Heart right ventricle (tissue), 16 donors: ENCODE data around the gene RBM46. TPM values are rescaled to one million over a fixed set of nuclear protein-coding genes. Genes with fewer than 3 reads are reported as not detected.

Experiments
- ATAC-seq, 8 donors: fragments of 200-7000 bp; cut with Tn5 transposase; one replicate each; pipeline ENCODE4 v1.9.1; 2020; ENCODE audit warnings: mild to moderate bottlenecking in 8 of 8, moderate library complexity in 8 of 8, moderate number of reproducible peaks in 1 of 8
- DNase-seq, 2 donors: peaks; one replicate each; pipeline ENCODE4 v3.0.0-alpha.2; 2020
- H3K27ac ChIP-seq, 10 donors: fragments of 200-600 bp; sonication (generic) in 2 of 10; one replicate each; pipeline versions ENCODE4 v1.5.0 to v1.8.0; 2020 to 2022; ENCODE audit warnings: mild to moderate bottlenecking in 3 of 10
- H3K27me3 ChIP-seq, 7 donors: fragments of 200-600 bp; one replicate each; pipeline ENCODE4 v1.8.0; 2021 to 2022; ENCODE audit warnings: mild to moderate bottlenecking in 2 of 7
- H3K36me3 ChIP-seq, 9 donors: fragments of 200-600 bp; sonication (generic) in 1 of 9; one replicate each; pipeline versions ENCODE4 v1.5.0 to v1.8.0; 2020 to 2022; ENCODE audit warnings: mild to moderate bottlenecking in 2 of 9
- H3K4me1 ChIP-seq, 9 donors: fragments of 200-600 bp; sonication (generic) in 1 of 9; one replicate each; pipeline versions ENCODE4 v1.5.0 to v1.8.0; 2020 to 2022; ENCODE audit warnings: mild to moderate bottlenecking in 4 of 9
- H3K4me3 ChIP-seq, 10 donors: fragments of 200-600 bp; sonication (generic) in 2 of 10; one replicate each; pipeline versions ENCODE4 v1.5.0 to v1.8.0; 2020 to 2022; ENCODE audit warnings: mild to moderate bottlenecking in 7 of 10, moderate library complexity in 2 of 10
- H3K9me3 ChIP-seq, 11 donors: fragments of 200-600 bp in 10 of 11; sonication (generic) in 2 of 11; one replicate each; pipeline versions ENCODE4 v1.5.0 to v1.8.0; 2013 to 2022; ENCODE audit warnings: mild to moderate bottlenecking in 2 of 11, control low read depth in 1 of 11, moderate library complexity in 1 of 11
- WGBS, 2 donors: extraction: QIAGEN DNeasy Blood & Tissue Kit; methylation state at CpG; one replicate each; pipeline ENCODE4 v1.1.7; 2013; ENCODE audit warnings: inconsistent platforms in 1 of 2; 5-methylcytosine and 5-hydroxymethylcytosine counted together
- intact Hi-C, 10 donors: fragments of 100-400 bp; cut with DNase I; formaldehyde crosslinking; loops; one replicate each; pipeline versions ENCODE4 v1.11.1 to v1.14.2; 2022
- long read RNA-seq, 3 donors: library from polyadenylated mRNA; unstranded; transcript quantifications; one replicate each; pipeline ENCODE4 v2.0.0, GENCODE V29; 2020 to 2021
- polyA plus RNA-seq, 2 donors: library from polyadenylated mRNA; stranded (reverse); fragments of 200-250 nt; gene quantifications; one replicate each; pipeline ENCODE4 v1.2.3, GENCODE V29; 2013
- total RNA-seq, 10 donors: library from RNA; stranded (reverse); fragmentation: NEBNext Ultra II Directional in 3 of 10; extraction: Animal tissue kit (Norgen Biotek cat#: 25700) in 3 of 10; gene quantifications; one replicate each; pipeline versions ENCODE4 v1.2.1 to v1.2.4, GENCODE V29; 2021 to 2023
- TF ChIP-seq, protein P1 (sequence below), 9 donors: fragments of 200-600 bp; sonication (generic) in 2 of 9; IDR thresholded peaks; one replicate each; pipeline versions ENCODE4 v1.5.0 to v1.8.0; 2021 to 2022; ENCODE audit warnings: antibody characterized with exemption in 9 of 9, mild to moderate bottlenecking in 5 of 9, moderate library complexity in 1 of 9
- donor health status: Arrhythmogenic right ventricular cardiomyopathy.
- donor health status: ischemic (EF 13 %, LVEDD 7.1; RV severe dilation, severe dysfunction).
- donor health status: healthy with polysubstance abuse.
- donor health status: DM: no; HTN: yes; CAD: no.
- donor health status: DM: no; HTN: no; CAD: no.
- donor health status: ischemic (EF 25% LVEDD 6.9; RV normal size, moderate dysfunction).
- donor health status: ischemic (EF 25% LVEDD 5.7; RV mildly dilated, moderate dysfunction).
- donor health status: healthy.
- donor health status: DM: yes; HTN: yes; CAD: no.
- donor health status: Ischemic cardiomyopathy.
- donor health status: ischemic (EF 35%, LVEDD 5.7; RV mildly dilated, moderate dysfunction).
- donor health status: nonischemic (EF 11% LVEDD 7.7; RV severe dilation, severe dysfunction).
- donor health status: DM: yes; HTN: yes; CAD: no.
- donor health status: PGD.
- donor health status: ischemic (EF 29% LVEDD 5.4; RV normal size, mild dysfunction).
- donor health status: nonischemic (EF 23%, LVEDD 6.1; RV moderate dilation, normal function).

RBM46 gene, protein sequence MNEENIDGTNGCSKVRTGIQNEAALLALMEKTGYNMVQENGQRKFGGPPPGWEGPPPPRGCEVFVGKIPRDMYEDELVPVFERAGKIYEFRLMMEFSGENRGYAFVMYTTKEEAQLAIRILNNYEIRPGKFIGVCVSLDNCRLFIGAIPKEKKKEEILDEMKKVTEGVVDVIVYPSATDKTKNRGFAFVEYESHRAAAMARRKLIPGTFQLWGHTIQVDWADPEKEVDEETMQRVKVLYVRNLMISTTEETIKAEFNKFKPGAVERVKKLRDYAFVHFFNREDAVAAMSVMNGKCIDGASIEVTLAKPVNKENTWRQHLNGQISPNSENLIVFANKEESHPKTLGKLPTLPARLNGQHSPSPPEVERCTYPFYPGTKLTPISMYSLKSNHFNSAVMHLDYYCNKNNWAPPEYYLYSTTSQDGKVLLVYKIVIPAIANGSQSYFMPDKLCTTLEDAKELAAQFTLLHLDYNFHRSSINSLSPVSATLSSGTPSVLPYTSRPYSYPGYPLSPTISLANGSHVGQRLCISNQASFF
- total RNA-seq (not detected), polyA plus RNA-seq (not detected)
- long read RNA-seq, donor 1: 0 reads
- long read RNA-seq, donor 2: 0 reads
- long read RNA-seq, donor 3: 0 reads

DNA sequence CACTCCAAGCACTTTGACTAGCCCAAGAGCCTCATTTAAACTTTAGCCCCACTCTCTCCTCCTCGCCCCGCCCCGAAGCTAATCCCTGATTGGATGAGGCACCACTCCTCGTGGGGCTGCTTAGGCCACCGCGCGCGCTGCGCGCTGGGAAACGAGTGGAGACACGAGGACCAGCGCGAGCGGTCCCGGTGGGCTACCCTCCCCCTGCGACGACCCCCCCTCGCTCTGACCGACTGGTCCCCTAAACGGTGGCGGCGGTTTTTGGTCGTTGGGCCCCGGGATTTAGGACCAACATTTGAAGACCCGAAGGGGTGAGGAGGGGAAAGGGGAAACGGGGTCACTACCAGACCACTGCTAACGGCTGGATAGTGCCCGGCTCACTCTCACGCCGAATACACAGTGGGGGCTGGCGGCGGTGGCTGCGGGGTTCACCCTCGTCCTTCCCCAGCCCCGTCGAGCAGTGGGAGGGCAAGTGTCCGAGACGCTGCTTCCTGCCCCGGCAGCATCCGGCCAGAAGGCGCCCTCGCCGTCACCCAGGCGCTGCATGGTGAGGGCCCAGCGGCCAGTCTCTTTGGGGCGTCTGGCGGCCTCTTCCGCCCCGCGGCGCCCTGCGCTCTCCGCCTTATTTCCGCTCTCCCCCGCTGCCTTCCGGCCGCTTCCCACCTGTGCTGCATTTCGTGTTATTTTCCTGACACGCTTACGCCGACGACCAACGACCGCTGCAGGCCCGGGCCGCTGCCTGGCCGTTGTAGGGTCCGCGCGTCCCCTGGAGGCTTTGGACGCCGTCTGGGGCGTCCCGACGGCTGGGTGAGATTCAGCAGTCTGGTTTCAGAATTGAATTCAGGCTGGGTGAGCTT lies at the start of gene RBM46:
RBM46 (plus strand) TSS at position 147 of the 857 bp plus-strand sequence. CDS start 15,481 bp downstream, outside the sequence.
- TF ChIP-seq, protein P1, sequence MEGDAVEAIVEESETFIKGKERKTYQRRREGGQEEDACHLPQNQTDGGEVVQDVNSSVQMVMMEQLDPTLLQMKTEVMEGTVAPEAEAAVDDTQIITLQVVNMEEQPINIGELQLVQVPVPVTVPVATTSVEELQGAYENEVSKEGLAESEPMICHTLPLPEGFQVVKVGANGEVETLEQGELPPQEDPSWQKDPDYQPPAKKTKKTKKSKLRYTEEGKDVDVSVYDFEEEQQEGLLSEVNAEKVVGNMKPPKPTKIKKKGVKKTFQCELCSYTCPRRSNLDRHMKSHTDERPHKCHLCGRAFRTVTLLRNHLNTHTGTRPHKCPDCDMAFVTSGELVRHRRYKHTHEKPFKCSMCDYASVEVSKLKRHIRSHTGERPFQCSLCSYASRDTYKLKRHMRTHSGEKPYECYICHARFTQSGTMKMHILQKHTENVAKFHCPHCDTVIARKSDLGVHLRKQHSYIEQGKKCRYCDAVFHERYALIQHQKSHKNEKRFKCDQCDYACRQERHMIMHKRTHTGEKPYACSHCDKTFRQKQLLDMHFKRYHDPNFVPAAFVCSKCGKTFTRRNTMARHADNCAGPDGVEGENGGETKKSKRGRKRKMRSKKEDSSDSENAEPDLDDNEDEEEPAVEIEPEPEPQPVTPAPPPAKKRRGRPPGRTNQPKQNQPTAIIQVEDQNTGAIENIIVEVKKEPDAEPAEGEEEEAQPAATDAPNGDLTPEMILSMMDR (IDR thresholded peaks at IDR 0.05): no peak
- WGBS, 2 donors: 60 to 63% methylated on average over 74 to 76 of the region's 76 CpGs
- peaks cover 0 to 31% (median 21%) of the 10 kb centered on the region in 7 donors for H3K27me3 ChIP-seq
- no peaks in the 10 kb centered on the region for H3K4me1 ChIP-seq
- no peak within 1 kb of the TSS for H3K27ac ChIP-seq
- peak within 1 kb of the TSS in 1 of 10 donors; percentile 20 for H3K4me3 ChIP-seq
- H3K9me3 ChIP-seq: no peaks in the 10 kb centered on the region
- peak in 1 of 8 donors; percentile 17 for ATAC-seq
- no peak for DNase-seq
- intact Hi-C loops: loop anchor here in 2 of 10 donors (10.0 kb wide), 1 partner anchor 227 kb away; the partner anchor contains the start of gene PLRG1 (in 2 of the 2)
- H3K36me3 ChIP-seq: no peaks in the 10 kb centered on the region

DNA sequence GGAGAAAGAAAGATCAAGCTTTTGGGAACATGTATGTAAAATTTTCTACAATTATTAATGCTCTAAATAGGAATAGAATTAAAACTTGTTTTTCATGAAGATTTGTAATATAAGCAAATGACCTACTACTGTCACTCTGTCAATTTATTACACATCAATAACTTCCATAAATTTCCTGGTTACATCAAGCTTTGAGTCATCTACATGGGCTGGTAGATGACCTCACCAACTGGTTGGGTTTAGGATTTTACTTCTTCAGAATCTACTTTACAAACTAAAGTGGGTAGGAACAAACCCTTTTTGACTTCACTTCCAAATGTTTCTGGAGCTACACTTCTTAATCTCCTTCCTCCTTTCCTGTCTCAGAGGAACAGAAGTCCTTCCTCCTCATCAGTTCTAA lies 49.3 kb upstream of the RBM46 start:
- H3K27me3 ChIP-seq: peaks cover 0 to 5% (median 0%) of the 10 kb centered on the region in 7 donors
- intact Hi-C loops: no loop called here
- H3K9me3 ChIP-seq: no peaks in the 10 kb centered on the region
- DNase-seq (no peak), ATAC-seq (no peak)
- H3K4me1 ChIP-seq: no peaks in the 10 kb centered on the region
- H3K36me3 ChIP-seq: no peaks in the 10 kb centered on the region
- H3K27ac ChIP-seq: no peak overlapping the region
- TF ChIP-seq, protein P1 (IDR thresholded peaks at IDR 0.05): no peak
- no peak overlapping the region for H3K4me3 ChIP-seq

DNA sequence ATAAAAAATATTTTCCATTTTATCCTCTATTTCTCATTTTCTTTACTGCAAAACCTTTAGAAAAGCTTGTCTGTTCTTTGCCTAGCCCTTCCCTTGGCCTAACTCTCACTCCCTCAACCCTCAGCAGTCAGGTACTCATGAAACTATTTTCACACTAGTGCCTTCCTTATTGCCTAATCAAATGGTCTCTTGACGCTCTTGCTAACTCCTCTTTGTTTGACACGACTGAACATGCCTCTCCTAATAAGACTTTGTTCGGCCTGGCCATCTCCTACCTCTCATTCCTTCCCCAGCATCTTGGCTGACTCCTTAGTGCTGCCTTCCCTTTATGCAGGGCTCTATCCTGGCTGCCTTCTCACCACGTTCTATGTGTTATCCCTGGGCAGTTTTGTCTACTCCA lies 48.4 kb upstream of the RBM46 start:
- DNase-seq (no peak), ATAC-seq (no peak)
- H3K4me3 ChIP-seq: no peak overlapping the region
- intact Hi-C loops: no loop called here
- peaks cover 0 to 5% (median 0%) of the 10 kb centered on the region in 7 donors for H3K27me3 ChIP-seq
- TF ChIP-seq, protein P1 (IDR thresholded peaks at IDR 0.05): no peak
- H3K4me1 ChIP-seq: no peaks in the 10 kb centered on the region
- H3K9me3 ChIP-seq: no peaks in the 10 kb centered on the region
- H3K27ac ChIP-seq: no peak overlapping the region
- H3K36me3 ChIP-seq: no peaks in the 10 kb centered on the region
- 82 to 85% methylated on average over 4 of the region's 4 CpGs for WGBS, 2 donors

DNA sequence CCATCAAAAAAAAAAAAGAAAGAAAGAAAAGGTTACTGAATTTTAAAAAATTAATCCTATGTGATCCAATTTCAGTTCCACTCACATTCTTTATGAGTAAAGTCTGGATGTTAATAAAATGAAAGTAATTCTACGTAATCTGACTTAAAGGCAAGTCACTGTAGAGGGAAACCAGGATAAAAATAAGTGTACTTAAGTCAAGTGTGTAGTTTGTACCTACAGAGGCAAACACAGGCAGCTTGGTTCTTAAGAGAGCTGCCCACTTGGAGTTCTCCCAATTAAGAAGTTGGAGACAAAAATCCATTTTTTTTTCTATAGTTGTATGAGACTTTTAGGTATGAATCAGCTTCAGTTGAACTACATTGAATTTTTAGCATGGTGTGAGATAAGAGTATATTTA lies 44.3 kb upstream of the RBM46 start:
- TF ChIP-seq, protein P1 (IDR thresholded peaks at IDR 0.05): no peak
- Histone ChIP-seq H3K4me3 (no peak overlapping the region), H3K4me1 (peaks cover 0 to 5% (median 0%) of the 10 kb centered on the region in 9 donors), H3K27ac (no peak overlapping the region), H3K36me3 (no peaks in the 10 kb centered on the region), H3K9me3 (no peaks in the 10 kb centered on the region), H3K27me3 (peaks cover 0 to 20% (median 15%) of the 10 kb centered on the region in 7 donors)
- intact Hi-C loops: no loop called here
- no peak for ATAC-seq
- WGBS, 2 donors: 82 to 90% methylated on average over 1 of the region's 1 CpG
- no peak for DNase-seq
